SW 1271 (cell line): ENCODE data around the gene QPRT.
"Not testable (repeated sequence)": the region's sequence is repeated elsewhere in the genome, so short reads cannot be mapped to it uniquely, and the experiment has no call there.

Experiments used
- DNase-seq, 2 experiments: peaks; one replicate each; lab custom pipeline; 2025; lab: John Stamatoyannopoulos, UW

Gene QPRT

GRCh38 chr16:29746518-29746917 is 67.5 kb downstream of the QPRT start:
- not testable (repeated sequence) for DNase-seq
